GM18498 (cell line): ENCODE results near the gene WNK4.

Experiments used
- ATAC-seq: cut with Tn5 transposase; IDR thresholded peaks from one replicate; pipeline ENCODE4 v1.9.1; 2021; ENCODE audit warnings: mild to moderate bottlenecking, moderate library complexity; ENCODE audit not compliant: unreplicated experiment

WNK4 gene

GRCh38 chr17:42796066-42796758, 15.8 kb downstream of the WNK4 start:
- no peak for ATAC-seq

- no peak for ATAC-seq
Measured at GRCh38 chr17:42797067-42798007, 16.9 kb downstream of the WNK4 start.

- no peak for ATAC-seq
Measured at GRCh38 chr17:42798011-42798382, 17.6 kb downstream of the WNK4 start.

DNA sequence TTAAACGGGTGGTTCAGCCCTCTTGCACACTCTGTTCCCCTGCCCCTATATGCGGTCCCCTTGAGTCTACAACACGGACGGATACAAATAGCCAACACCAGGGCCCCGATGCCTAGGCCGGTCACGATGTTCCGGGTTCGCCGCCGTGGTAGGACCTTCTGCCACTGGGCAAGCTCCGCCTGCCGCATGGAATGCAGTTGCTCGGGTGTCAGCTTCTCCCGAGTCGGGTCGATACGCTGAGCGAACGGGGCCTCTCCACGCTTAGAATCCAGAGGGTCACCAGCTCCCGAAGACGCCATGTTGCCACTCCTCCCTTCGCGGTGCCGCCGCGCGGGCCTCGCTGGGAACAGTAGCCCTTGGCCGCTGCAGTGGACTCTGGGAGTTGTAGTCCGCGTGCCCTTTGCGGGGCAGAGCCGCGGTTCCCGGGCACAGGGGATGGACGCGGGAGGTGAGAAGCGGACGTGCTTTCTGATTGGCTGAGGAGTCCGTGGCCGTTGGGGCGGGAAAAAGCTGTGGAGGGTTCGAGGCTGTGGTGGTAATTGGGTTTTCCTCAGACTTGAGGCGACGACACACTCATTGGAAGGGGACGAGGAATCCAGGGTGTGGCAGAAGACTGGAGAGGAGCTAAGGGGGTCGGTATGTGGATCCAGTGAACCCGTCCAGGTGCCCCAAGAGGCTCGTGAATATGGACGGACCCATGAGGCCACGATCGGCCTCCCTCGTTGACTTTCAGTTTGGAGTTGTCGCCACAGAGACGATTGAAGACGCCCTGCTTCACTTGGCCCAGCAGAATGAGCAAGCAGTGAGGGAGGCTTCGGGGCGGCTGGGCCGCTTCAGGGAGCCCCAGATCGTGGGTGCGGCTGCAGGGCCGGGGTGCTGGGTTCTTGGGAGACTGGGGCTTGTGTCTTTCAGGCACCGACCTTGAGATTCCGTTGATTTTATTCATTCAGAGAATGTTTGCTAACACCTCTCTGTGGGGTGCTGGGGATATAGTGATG, 18.3 kb downstream of the WNK4 start, which contains the start of the genes CNTD1 and COA3:
Gene CNTD1 (plus strand): TSS at position 479 of the 998 bp plus-strand sequence. CDS start 207 bp downstream, at position 686.
Gene COA3 (minus strand): TSS at position 322 of the 998 bp plus-strand sequence. CDS start 23 bp downstream, at position 299.
- peak; percentile 82 for ATAC-seq

DNA sequence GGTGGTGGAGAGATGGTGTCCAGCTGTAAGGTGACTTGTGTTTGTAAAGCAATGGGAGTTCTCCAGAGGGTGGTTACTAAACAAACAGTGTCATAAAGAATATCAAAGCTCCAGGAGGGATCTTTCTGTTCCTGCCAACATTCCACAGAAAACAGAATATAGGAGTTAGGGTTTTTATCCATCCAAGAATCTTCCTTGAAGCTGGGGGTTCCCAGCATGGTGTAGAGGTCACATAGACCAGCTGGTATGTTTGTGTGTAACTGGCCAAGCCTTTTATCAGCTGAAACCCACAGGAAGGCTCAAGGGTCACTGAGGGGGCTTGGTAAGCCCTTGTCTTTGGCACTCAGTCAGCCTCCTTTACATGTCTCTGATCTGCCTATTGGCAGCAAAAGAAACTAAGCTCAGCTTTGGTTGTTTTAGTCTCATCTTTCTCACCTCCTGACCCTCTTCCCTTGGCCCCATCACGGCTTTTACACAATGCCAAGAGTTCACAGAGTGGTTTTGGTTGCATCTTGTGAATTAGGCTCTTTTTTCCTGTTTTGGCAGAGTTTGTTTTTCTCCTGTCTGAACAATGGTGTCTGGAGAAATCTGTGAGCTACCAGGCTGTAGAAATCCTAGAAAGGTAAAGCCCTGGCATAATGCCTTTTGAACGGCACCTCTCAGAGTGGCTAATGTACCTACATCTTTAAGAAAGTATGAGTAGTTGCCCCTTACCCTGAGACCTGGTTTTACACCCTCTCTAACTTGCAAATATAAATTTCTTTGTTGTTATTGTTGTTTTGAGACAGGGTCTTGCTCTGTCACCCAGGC, 22.9 kb downstream of the WNK4 start:
- ATAC-seq: no peak

GRCh38 chr17:42804918-42805367, 24.5 kb downstream of the WNK4 start:
- ATAC-seq: no peak

DNA sequence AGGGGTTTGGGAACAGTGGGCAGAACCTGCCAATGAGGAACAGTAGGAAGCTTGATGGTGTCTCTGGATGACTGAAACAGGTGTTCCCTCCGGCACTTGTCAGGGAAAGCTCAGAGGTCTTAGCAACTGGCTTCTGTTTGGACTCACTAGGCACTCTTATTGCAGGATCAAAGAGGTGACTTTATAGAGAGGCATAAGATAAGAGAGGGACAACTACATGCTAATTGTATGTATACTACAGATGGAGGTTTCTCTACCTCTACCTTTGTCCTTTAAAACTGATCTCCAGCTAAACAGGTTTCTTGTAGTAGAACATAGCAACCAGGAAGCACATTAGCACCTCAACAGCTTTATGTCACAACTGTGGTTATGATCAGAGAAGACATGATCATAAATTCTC, 25.8 kb downstream of the WNK4 start:
- no peak for ATAC-seq

- ATAC-seq: no peak
Measured at GRCh38 chr17:42809250-42809649, 28.8 kb downstream of the WNK4 start.

- ATAC-seq: no peak
Measured at GRCh38 chr17:42814633-42815399, 34.4 kb downstream of the WNK4 start.

GRCh38 chr17:42817866-42818265, 37.5 kb downstream of the WNK4 start:
- ATAC-seq: no peak

- ATAC-seq: no peak
Measured at GRCh38 chr17:42818379-42818778, 38.0 kb downstream of the WNK4 start.

DNA sequence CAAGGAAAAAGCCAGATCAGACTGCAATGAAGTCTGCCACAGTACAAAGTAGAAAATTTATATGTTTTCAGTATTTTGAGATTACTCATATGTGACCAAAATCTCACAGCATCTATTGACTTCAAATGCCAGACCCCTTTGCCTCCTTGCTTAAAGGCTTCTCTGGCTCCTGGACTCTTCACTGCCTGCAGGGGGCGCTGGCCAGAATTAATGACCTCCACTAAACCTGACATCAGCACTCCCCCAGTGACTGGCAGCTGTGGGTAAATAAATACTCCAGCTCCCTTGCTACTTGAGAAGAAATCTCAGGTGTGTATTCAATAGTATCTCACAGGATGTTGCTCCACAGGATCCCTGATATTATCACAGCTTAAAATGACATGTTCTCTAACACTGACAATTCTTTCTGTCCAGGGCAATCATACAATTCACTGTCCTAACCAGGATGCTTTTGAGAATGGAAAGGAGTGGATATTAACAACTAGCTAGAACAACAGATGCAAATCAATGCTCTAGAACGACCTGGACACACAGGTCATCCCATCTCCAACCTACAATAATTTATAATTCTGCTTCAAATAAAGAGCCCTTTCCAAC, 39.6 kb downstream of the WNK4 start:
- no peak for ATAC-seq

DNA sequence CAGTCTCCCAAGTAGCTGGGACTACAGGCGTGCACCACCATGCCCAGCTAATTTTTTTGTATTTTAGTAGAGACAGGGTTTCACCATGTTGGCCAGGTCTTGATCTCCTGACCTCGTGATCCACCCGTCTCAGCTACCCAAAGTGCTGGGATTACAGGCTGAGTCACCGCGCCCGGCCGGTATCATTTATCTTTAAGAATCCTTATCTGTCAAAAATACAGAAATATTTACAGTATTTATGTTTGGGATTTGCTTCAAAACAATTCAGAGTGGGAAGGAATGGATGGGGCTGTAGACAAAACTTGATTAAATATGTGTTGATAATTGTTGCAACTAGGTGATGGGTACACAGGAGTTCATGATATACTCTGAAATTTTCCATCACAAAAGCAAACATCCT, 40.8 kb downstream of the WNK4 start:
- ATAC-seq: no peak

GRCh38 chr17:42827472-42827871, 47.1 kb downstream of the WNK4 start:
- no peak for ATAC-seq

DNA sequence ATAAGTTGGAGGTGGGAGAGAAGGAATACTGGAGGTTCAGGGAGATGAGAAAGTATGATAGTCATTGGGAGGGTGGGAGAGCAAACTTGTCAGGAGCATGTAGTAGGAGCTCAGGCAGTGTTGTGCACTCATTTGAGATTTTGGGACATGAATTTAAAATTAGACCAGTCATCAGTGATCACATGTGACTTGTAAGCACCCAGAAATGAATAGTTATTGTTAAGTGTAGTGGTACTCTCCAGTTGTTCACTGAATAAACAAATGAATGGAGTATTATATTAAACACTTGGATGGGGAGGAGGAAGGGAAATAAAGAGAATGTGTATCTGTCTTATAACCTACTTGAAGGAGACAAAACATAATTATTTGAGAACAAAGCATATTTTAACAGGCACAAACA, 50.6 kb downstream of the WNK4 start:
- no peak for ATAC-seq

DNA sequence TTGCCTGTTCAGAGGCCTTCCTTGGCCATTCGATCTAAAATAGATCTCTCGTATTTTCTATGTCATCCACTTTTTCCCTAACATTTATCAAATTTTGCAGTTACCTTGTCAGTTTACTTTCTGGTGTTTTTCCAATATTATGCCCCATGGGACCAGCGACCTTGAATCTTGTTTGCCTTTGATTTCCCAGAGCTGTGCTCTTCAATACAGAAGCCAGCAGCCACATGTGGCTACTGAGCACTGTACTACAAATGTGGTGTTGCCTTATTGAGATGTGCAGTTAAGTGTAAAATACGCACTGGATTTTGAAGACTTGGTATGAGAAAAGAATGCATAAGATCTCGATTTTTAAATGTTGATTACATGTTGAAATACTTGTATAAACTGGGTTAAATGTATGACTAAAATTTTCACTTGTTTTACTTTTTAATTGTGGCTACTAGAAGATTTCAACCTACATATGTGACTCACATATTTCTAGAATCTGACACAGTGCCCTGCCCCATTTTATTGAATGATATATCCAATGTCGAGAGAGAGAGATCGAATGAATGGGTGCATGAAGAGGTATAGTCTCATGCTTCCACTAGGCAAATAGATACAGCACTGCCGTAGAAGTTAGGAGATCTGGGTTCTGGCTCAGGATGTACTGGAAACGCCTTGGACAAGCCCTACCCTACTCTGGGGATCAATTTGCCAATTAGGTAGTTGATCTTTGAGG, 52.0 kb downstream of the WNK4 start:
- ATAC-seq: no peak

DNA sequence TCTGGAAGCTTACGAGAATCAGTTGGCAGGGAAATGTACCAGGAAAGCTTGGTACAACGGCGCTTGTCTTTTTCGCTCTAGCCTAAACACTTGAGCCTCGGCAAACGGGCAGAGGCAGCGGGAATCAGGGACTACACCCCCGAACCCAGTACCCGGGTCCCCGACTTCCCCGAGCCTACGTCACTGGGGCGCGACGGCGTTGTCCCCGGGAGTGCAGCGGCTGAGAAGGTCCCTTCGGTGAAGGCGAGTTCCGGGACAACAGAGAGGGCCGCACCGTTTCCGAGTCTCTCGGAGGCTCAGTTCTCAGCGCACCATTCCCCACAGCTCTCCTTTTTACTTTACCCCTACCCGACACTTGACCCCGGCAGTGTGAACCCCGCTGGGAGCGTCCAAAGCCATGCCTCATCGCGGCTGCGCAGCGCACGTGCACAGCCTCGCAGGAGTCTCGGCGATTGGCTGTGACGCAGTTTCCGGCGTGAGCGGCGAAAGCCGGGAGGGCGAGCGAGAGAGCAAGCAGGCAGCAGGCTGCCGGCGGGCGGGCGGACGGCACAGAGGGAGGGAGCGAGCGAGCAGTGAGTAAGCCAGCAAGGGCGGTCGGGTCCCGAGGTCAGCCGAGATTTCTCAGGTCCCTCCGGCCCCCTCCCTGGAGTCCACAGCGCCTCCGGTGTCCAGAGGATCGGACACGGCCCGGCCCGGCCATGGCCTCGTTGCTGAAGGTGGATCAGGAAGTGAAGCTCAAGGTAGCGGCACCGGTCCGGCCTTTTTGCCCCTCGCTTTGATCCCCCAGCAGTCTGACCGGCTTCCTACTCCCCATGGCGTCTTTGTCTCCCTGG, 52.7 kb downstream of the WNK4 start, which contains the start of gene PSME3:
Gene PSME3 (plus strand): TSS at position 464 of the 833 bp plus-strand sequence. CDS start 235 bp downstream, at position 699.
- peak; percentile 86 for ATAC-seq
